ENCODE data around the gene KCNH2.

KCNH2 gene

DNA sequence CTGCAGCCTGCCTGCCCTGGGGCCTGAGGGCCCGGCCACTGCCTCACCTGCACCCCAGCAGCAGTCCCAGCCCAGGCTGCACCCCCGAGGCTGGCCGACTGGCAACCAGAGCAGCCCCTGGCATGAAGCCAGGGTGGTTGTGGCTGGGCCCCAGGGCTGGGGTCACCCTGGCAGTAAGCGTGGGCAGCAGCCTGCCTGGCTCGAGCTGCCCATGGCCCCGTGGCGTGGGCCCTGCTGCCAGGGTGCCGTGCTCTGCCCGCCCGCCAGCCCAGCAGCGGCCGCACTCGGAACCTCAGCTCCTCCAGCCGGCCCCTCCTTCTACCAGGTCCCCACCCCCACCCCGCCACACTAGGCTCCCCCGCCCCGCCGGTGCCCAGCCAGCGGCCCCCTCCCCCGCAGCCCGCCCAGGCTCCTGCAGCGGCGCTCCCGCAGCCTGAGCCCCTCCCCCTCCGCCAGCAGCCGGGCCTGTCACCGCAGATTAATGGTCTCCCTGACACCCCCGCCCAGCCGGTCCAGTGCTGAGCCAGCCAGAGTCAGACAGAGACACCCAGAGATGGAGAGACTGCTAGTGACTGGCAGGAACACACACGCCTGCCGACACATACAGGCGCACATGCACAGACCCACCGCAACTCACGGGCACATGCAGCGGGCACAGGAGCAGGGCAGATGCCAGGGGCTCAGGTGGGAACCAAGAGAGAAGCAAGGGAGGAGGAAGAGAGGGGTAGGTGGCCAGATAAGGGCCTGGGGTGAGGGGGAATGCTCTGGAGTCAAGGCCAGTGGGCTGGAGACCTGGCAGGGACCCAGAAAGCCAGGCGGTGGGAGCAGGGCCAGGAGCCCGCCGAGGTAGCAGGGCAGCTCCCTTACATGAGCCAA lies 22.4 kb downstream of the KCNH2 start:
- TF ChIP-seq, protein P1, sequence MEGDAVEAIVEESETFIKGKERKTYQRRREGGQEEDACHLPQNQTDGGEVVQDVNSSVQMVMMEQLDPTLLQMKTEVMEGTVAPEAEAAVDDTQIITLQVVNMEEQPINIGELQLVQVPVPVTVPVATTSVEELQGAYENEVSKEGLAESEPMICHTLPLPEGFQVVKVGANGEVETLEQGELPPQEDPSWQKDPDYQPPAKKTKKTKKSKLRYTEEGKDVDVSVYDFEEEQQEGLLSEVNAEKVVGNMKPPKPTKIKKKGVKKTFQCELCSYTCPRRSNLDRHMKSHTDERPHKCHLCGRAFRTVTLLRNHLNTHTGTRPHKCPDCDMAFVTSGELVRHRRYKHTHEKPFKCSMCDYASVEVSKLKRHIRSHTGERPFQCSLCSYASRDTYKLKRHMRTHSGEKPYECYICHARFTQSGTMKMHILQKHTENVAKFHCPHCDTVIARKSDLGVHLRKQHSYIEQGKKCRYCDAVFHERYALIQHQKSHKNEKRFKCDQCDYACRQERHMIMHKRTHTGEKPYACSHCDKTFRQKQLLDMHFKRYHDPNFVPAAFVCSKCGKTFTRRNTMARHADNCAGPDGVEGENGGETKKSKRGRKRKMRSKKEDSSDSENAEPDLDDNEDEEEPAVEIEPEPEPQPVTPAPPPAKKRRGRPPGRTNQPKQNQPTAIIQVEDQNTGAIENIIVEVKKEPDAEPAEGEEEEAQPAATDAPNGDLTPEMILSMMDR (conservative IDR thresholded peaks at IDR 0.05): no peak
- H3K27ac ChIP-seq: no peak overlapping the region

GRCh38 chr7:150954986-150955518 lies 23.1 kb downstream of the KCNH2 start:
- TF ChIP-seq, protein P1 (conservative IDR thresholded peaks at IDR 0.05): no peak
- no peak overlapping the region for H3K27ac ChIP-seq

DNA sequence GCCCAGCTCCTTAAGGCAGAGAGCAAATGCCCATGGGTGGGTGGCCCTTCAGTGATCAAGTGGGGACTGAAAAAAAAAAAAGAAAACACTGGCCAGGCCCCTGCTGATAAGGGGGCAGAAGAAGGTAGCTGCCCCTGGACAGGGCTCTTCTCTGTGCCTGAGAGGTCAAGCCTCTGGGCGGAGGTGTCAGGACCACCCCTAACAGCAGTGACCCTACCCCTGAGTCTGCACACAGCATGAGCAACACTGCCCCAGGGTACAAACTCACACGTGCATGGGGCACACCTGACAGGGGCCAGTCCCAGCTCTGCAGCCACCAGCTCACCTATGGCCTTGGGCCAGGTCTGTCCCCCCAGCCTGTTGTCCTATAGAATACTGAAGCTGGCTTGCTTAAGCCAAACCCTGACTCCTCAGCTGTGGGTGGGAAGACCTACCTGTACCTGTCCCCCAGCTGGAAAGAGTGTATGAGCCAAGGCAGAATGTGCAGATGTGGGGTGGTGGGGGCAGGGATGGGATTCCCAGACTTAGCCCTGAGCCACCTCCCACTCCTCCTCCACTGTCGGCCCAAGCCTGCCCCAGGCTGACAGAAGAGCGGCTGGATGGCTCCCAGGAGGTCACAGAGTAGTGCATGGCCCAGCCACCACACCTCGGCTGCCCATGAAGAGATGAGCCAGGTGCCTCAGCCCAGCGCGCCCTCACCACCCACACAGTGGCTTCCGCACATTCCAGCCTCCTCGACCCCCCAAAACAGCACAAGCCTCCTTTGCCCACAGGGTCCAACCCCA lies 23.7 kb downstream of the KCNH2 start:
- TF ChIP-seq, protein P1 (conservative IDR thresholded peaks at IDR 0.05): no peak
- H3K27ac ChIP-seq: no peak overlapping the region

- TF ChIP-seq, protein P1 (conservative IDR thresholded peaks at IDR 0.05): no peak
- H3K27ac ChIP-seq: no peak overlapping the region
These were observed 24.8 kb downstream of the KCNH2 start for GRCh38 chr7:150953061-150953997.

- TF ChIP-seq, protein P1 (conservative IDR thresholded peaks at IDR 0.05): no peak
- no peak overlapping the region for H3K27ac ChIP-seq
These were observed 25.6 kb downstream of the KCNH2 start for GRCh38 chr7:150952331-150953050.

- no peak overlapping the region for H3K27ac ChIP-seq
- TF ChIP-seq, protein P1 (conservative IDR thresholded peaks at IDR 0.05): no peak
These were observed 26.6 kb downstream of the KCNH2 start for GRCh38 chr7:150951521-150951920.

Measured in VCaP (cell line).